Measurements from ENCODE around the gene CD69.
"Not testable (repeated sequence)": the region's sequence is repeated elsewhere in the genome, so short reads cannot be mapped to it uniquely, and the experiment has no call there.

Gene CD69

GRCh38 chr12:9707356-9707755 lies 53.3 kb downstream of the CD69 start:
- H3K27ac ChIP-seq (ENCODE audit: low read length, poor library complexity, severe bottlenecking), result no peak overlapping the region
- no peak overlapping the region for H2AK5ac ChIP-seq (ENCODE audit: low read length, severe bottlenecking)
- peaks cover 8% of the 10 kb centered on the region for H3K4me1 ChIP-seq (ENCODE audit: control insufficient read depth, insufficient read depth, low read depth, low read length)
- H2BK120ac ChIP-seq (ENCODE audit: low read depth, low read length), result no peak overlapping the region
- H3K9ac ChIP-seq (ENCODE audit: low read length), result no peak overlapping the region
- H3K27me3 ChIP-seq (ENCODE audit: control insufficient read depth in 1 of 2, insufficient read depth in 1 of 2, low read length in 2 of 2), result no peaks in the 10 kb centered on the region
- no peak overlapping the region for H3K23ac ChIP-seq (ENCODE audit: low read length in 2 of 2)
- no peak overlapping the region for H3K14ac ChIP-seq (ENCODE audit: low read length in 2 of 2)
- no peak overlapping the region for H2BK15ac ChIP-seq (ENCODE audit: low read depth, poor library complexity, severe bottlenecking)
- no peak overlapping the region for H3K18ac ChIP-seq (ENCODE audit: low read depth in 1 of 2, low read length in 2 of 2)
- H2BK5ac ChIP-seq (ENCODE audit: low read depth, low read length, poor library complexity, severe bottlenecking), result no peak overlapping the region
- H3K9me3 ChIP-seq (ENCODE audit: control insufficient read depth, low read length), result no peaks in the 10 kb centered on the region
- H4K8ac ChIP-seq (ENCODE audit: low read length), result no peak overlapping the region
- H3K36me3 ChIP-seq (ENCODE audit: control insufficient read depth in 1 of 2, insufficient read depth in 2 of 2, low read depth in 1 of 2, low read length in 2 of 2), result no peaks in the 10 kb centered on the region
- H3K4me2 ChIP-seq (ENCODE audit: low read length, poor library complexity, severe bottlenecking), result no peak overlapping the region
- no peak overlapping the region for H4K91ac ChIP-seq (ENCODE audit: low read length)
- no peaks in the 10 kb centered on the region for H3K79me1 ChIP-seq (replicated peaks; ENCODE audit: low read length, poor library complexity, severe bottlenecking)
- no peak overlapping the region for H3K4ac ChIP-seq (ENCODE audit: low read depth in 1 of 2, low read length in 2 of 2)
- H2AFZ ChIP-seq (ENCODE audit: low read depth, low read length), result no peak overlapping the region
- no peak overlapping the region for H3K4me3 ChIP-seq (ENCODE audit: insufficient read depth in 1 of 2, low read depth in 1 of 2, low read length in 2 of 2)
- H2BK12ac ChIP-seq (ENCODE audit: low read length in 2 of 2), result no peak overlapping the region
- no peak for DNase-seq

DNA sequence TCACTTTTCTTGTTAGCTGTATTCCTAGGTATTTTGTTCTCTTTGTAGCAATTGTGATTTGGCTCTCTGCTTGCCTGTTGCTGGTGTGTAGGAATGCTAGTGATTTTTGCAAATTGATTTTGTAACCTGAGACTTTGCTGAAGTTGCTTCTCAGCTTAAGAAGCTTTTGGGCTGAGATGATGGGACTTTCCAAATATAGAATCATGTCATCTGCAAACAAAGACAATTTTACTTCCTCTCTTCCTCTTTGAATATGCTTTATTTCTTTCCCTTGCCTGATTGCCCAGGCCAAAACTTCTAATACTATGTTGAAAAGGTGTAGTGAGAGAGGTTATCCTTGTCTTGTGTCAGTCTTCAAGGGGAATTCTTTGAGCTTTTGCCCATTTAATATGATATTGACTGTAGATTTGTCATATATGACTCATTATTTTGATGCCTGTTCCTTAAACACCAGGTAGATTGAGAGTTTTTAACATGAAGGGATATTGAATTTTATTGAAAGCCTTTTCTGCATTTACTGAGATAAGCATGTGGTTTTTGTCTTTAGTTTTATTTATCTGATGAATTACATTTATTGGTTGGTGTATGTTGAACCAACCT lies 54.5 kb downstream of the CD69 start:
- H3K27me3 ChIP-seq (ENCODE audit: control insufficient read depth in 1 of 2, insufficient read depth in 1 of 2, low read length in 2 of 2), result no peaks in the 10 kb centered on the region
- H4K91ac ChIP-seq (ENCODE audit: low read length), result no peak overlapping the region
- H2BK12ac ChIP-seq (ENCODE audit: low read length in 2 of 2), result no peak overlapping the region
- no peak overlapping the region for H3K14ac ChIP-seq (ENCODE audit: low read length in 2 of 2)
- H3K9me3 ChIP-seq (ENCODE audit: control insufficient read depth, low read length), result no peaks in the 10 kb centered on the region
- no peak overlapping the region for H3K27ac ChIP-seq (ENCODE audit: low read length, poor library complexity, severe bottlenecking)
- no peak overlapping the region for H2AFZ ChIP-seq (ENCODE audit: low read depth, low read length)
- H2BK120ac ChIP-seq (ENCODE audit: low read depth, low read length), result no peak overlapping the region
- H3K4me3 ChIP-seq (ENCODE audit: insufficient read depth in 1 of 2, low read depth in 1 of 2, low read length in 2 of 2), result no peak overlapping the region
- no peaks in the 10 kb centered on the region for H3K79me1 ChIP-seq (replicated peaks; ENCODE audit: low read length, poor library complexity, severe bottlenecking)
- no peak overlapping the region for H3K18ac ChIP-seq (ENCODE audit: low read depth in 1 of 2, low read length in 2 of 2)
- H2BK5ac ChIP-seq (ENCODE audit: low read depth, low read length, poor library complexity, severe bottlenecking), result no peak overlapping the region
- peaks cover 8% of the 10 kb centered on the region for H3K4me1 ChIP-seq (ENCODE audit: control insufficient read depth, insufficient read depth, low read depth, low read length)
- no peak overlapping the region for H2AK5ac ChIP-seq (ENCODE audit: low read length, severe bottlenecking)
- no peak overlapping the region for H3K4ac ChIP-seq (ENCODE audit: low read depth in 1 of 2, low read length in 2 of 2)
- no peak for DNase-seq
- no peak overlapping the region for H3K4me2 ChIP-seq (ENCODE audit: low read length, poor library complexity, severe bottlenecking)
- H2BK15ac ChIP-seq (ENCODE audit: low read depth, poor library complexity, severe bottlenecking), result no peak overlapping the region
- H3K36me3 ChIP-seq (ENCODE audit: control insufficient read depth in 1 of 2, insufficient read depth in 2 of 2, low read depth in 1 of 2, low read length in 2 of 2), result no peaks in the 10 kb centered on the region
- no peak overlapping the region for H4K8ac ChIP-seq (ENCODE audit: low read length)
- H3K23ac ChIP-seq (ENCODE audit: low read length in 2 of 2), result no peak overlapping the region
- no peak overlapping the region for H3K9ac ChIP-seq (ENCODE audit: low read length)

DNA sequence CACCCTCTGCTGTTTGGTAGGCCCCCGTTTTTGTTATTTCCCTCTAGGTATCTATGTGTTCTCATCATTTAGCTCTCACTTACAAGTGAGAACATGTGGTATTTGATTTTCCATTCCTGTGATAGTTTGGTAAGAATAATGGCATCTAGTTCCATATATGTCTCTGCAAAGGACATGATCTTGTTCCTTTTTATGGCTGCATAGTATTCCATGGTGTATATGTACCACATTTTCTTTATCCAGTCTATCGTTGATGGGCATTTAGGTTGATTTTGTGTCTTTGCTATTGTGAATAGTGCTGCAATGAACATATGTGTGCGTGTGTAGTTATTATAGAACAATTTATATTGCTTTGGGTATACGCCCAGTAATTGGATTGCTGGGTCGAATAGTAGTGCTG lies 56.1 kb downstream of the CD69 start:
- H2AK5ac ChIP-seq (ENCODE audit: low read length, severe bottlenecking); H3K4ac ChIP-seq (ENCODE audit: low read depth in 1 of 2, low read length in 2 of 2); H4K8ac ChIP-seq (ENCODE audit: low read length); H3K14ac ChIP-seq (ENCODE audit: low read length in 2 of 2); H3K4me2 ChIP-seq (ENCODE audit: low read length, poor library complexity, severe bottlenecking); H3K27me3 ChIP-seq (ENCODE audit: control insufficient read depth in 1 of 2, insufficient read depth in 1 of 2, low read length in 2 of 2); H3K4me1 ChIP-seq (ENCODE audit: control insufficient read depth, insufficient read depth, low read depth, low read length); H3K79me1 ChIP-seq (replicated peaks; ENCODE audit: low read length, poor library complexity, severe bottlenecking); H3K9me3 ChIP-seq (ENCODE audit: control insufficient read depth, low read length); H3K36me3 ChIP-seq (ENCODE audit: control insufficient read depth in 1 of 2, insufficient read depth in 2 of 2, low read depth in 1 of 2, low read length in 2 of 2); DNase-seq; H4K91ac ChIP-seq (ENCODE audit: low read length); H3K23ac ChIP-seq (ENCODE audit: low read length in 2 of 2); H3K4me3 ChIP-seq (ENCODE audit: insufficient read depth in 1 of 2, low read depth in 1 of 2, low read length in 2 of 2); H2AFZ ChIP-seq (ENCODE audit: low read depth, low read length); H2BK12ac ChIP-seq (ENCODE audit: low read length in 2 of 2); H2BK120ac ChIP-seq (ENCODE audit: low read depth, low read length); H3K27ac ChIP-seq (ENCODE audit: low read length, poor library complexity, severe bottlenecking); H2BK5ac ChIP-seq (ENCODE audit: low read depth, low read length, poor library complexity, severe bottlenecking); H3K9ac ChIP-seq (ENCODE audit: low read length); H3K18ac ChIP-seq (ENCODE audit: low read depth in 1 of 2, low read length in 2 of 2); H2BK15ac ChIP-seq (ENCODE audit: low read depth, poor library complexity, severe bottlenecking): not testable (repeated sequence)
- 99% methylated on average over 5 of the region's 5 CpGs for WGBS

All from mesenchymal stem cell (in vitro differentiated cells and primary cell).